ENCODE results near the gene MC1R.

MC1R gene

GRCh38 chr16:89945654-89946053 is 27.0 kb downstream of the MC1R start:
- H3K27ac ChIP-seq: no peak overlapping the region
- TF ChIP-seq CTCF (conservative IDR thresholded peaks at IDR 0.05): peak; percentile 17

DNA sequence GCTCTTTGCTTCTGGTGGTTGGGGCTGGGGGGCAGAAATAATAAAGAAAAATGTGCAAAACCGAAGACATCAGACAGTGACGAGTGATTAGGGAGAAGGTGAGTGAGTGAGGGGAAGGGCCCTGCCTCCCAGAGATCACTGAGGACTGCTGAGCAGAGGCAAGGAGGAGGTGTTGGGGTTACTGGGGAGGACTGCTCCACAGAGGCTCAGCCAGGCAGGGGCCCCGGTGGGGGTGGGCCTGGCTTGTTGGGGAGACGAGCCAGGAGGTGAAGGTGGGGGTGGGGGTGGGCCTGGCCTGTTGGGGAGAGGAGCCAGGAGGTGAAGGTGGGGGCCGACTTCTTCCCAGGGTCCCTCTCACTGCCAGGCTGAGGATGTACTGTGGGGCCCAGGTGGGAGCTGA is 27.9 kb downstream of the MC1R start:
- no peak overlapping the region for H3K27ac ChIP-seq
- no peak for TF ChIP-seq CTCF (conservative IDR thresholded peaks at IDR 0.05)

- no peak for TF ChIP-seq CTCF (conservative IDR thresholded peaks at IDR 0.05)
- no peak overlapping the region for H3K27ac ChIP-seq
Measured at GRCh38 chr16:89949121-89949742, 30.6 kb downstream of the MC1R start.

- no peak for TF ChIP-seq CTCF (conservative IDR thresholded peaks at IDR 0.05)
- no peak overlapping the region for H3K27ac ChIP-seq
Measured at GRCh38 chr16:89949756-89950155, 31.1 kb downstream of the MC1R start.

DNA sequence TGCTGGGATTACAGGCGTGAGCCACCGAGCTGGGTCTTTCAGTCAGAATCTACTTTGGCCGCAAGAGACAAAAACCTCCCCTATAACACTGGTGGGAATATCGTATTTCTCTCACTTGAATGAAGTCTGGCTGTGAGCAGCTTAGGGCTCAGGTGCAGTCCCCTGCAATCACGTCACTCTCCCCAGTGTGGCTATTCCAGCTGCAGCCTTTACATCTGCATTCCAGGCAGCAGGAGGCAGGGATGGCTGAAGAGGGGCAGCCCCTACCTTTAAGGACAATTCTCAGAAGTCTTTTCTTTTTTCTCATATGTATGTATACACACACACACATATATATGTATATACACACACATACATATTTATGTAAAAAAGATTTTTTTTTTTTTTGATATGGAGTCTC is 32.8 kb downstream of the MC1R start:
- no peak overlapping the region for H3K27ac ChIP-seq
- no peak for TF ChIP-seq CTCF (conservative IDR thresholded peaks at IDR 0.05)

DNA sequence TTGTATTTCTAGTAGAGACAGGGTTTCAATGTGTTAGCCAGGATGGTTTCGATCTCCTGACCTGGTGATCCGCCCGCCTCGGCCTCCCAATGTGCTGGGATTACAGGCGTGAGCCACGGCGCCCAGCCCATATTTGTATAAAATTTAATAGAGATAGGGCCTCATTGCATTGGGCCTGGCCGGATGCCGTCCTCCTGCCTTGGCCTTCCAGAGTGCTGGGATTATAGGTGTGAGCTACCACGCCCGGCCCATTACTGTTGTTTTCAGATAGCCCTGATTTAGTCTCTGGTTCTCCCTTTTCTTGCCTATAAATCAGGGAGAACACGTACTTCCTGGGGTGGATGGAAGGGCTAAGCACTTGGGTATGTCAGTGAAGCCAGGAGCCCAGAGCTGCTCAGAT is 33.4 kb downstream of the MC1R start:
- no peak overlapping the region for H3K27ac ChIP-seq
- no peak for TF ChIP-seq CTCF (conservative IDR thresholded peaks at IDR 0.05)

- TF ChIP-seq CTCF (conservative IDR thresholded peaks at IDR 0.05): no peak
- H3K27ac ChIP-seq: no peak overlapping the region
Measured at GRCh38 chr16:89952551-89952950, 33.9 kb downstream of the MC1R start.
